H9 (cell line): ENCODE data around the gene KIAA1210. TPM values are rescaled to one million over a fixed set of nuclear protein-coding genes. Genes with fewer than 3 reads are reported as not detected.

Source experiments
- DNase-seq: peaks from one replicate; pipeline ENCODE4 v3.0.0-alpha.2; 2017
- H2AFZ ChIP-seq: one replicate; pipeline ENCODE4 v1.6.1; 2013; ENCODE audit warnings: mild to moderate bottlenecking, low read length, control low read depth, moderate library complexity
- H2AK5ac ChIP-seq: 2 replicates; pipeline ENCODE4 v1.6.1; 2013; ENCODE audit warnings: low read length, control low read depth, mixed read lengths; ENCODE audit not compliant: insufficient read length
- H2BK120ac ChIP-seq: one replicate; pipeline ENCODE4 v1.6.1; 2013; ENCODE audit warnings: low read depth, mild to moderate bottlenecking, low read length, control low read depth, inconsistent platforms; ENCODE audit not compliant: poor library complexity, severe bottlenecking
- H2BK12ac ChIP-seq: 2 replicates; pipeline ENCODE4 v1.6.1; 2013; ENCODE audit warnings: low read length, control low read depth, mixed read lengths, low read depth; ENCODE audit not compliant: insufficient read length
- H2BK15ac ChIP-seq: 2 replicates; pipeline ENCODE4 v1.6.1; 2013; ENCODE audit warnings: low read depth, low read length, control low read depth
- H2BK20ac ChIP-seq: one replicate; pipeline ENCODE4 v1.6.1; 2013; ENCODE audit warnings: low read depth, mild to moderate bottlenecking, low read length, control low read depth, inconsistent platforms; ENCODE audit not compliant: poor library complexity, severe bottlenecking
- H2BK5ac ChIP-seq: 2 replicates; pipeline ENCODE4 v1.6.1; 2013; ENCODE audit warnings: low read length, control low read depth, mixed read lengths; ENCODE audit not compliant: insufficient read length
- H3K14ac ChIP-seq: 2 replicates; pipeline ENCODE4 v1.6.1; 2013; ENCODE audit warnings: low read length, control low read depth; ENCODE audit not compliant: insufficient read depth
- H3K18ac ChIP-seq: 2 replicates; pipeline ENCODE4 v1.6.1; 2013; ENCODE audit warnings: low read depth, mild to moderate bottlenecking, mixed read lengths, low read length, control low read depth; ENCODE audit not compliant: insufficient read length
- H3K23ac ChIP-seq: 2 replicates; pipeline ENCODE4 v1.6.1; 2013; ENCODE audit warnings: low read length, control low read depth, mixed read lengths, low read depth; ENCODE audit not compliant: insufficient read length
- H3K23me2 ChIP-seq: 2 replicates; pipeline ENCODE4 v1.6.1; 2013; ENCODE audit warnings: low read depth, mild to moderate bottlenecking, mixed read lengths, low read length, control low read depth; ENCODE audit not compliant: insufficient read length, poor library complexity, severe bottlenecking
- H3K27ac ChIP-seq: 2 replicates; pipeline ENCODE4 v1.5.1; 2013; ENCODE audit warnings: low read length, control low read depth, mixed read lengths, low read depth; ENCODE audit not compliant: insufficient read length
- H3K27me3 ChIP-seq: 2 replicates; pipeline ENCODE4 v1.6.1; 2013; ENCODE audit warnings: low read length, control low read depth, inconsistent platforms; ENCODE audit not compliant: insufficient read depth
- H3K4ac ChIP-seq: 2 replicates; pipeline ENCODE4 v1.6.1; 2013; ENCODE audit warnings: low read depth, mild to moderate bottlenecking, control low read depth, inconsistent platforms, low read length, moderate library complexity
- H3K4me1 ChIP-seq: 2 replicates; pipeline ENCODE4 v1.6.1; 2013; ENCODE audit warnings: low read length, control low read depth, inconsistent platforms; ENCODE audit not compliant: insufficient read depth
- H3K4me2 ChIP-seq: 2 replicates; pipeline ENCODE4 v1.6.1; 2013; ENCODE audit warnings: low read length, control low read depth, mixed read lengths; ENCODE audit not compliant: insufficient read length, insufficient read depth
- H3K56ac ChIP-seq: 2 replicates; pipeline ENCODE4 v1.6.1; 2013; ENCODE audit warnings: low read depth, mild to moderate bottlenecking, mixed read lengths, low read length, control low read depth; ENCODE audit not compliant: insufficient read length
- H3K79me1 ChIP-seq: 2 replicates; pipeline ENCODE4 v1.6.1; 2013; ENCODE audit warnings: low read depth, mild to moderate bottlenecking, moderate library complexity, low read length, control low read depth, inconsistent platforms; ENCODE audit not compliant: insufficient read depth, poor library complexity, severe bottlenecking
- H3K79me2 ChIP-seq: 2 replicates; pipeline ENCODE4 v1.6.1; 2013; ENCODE audit warnings: low read length, control low read depth, inconsistent platforms; ENCODE audit not compliant: insufficient read depth
- H3K9ac ChIP-seq: 2 replicates; pipeline ENCODE4 v1.6.1; 2013; ENCODE audit warnings: low read length, control low read depth, mixed read lengths; ENCODE audit not compliant: insufficient read length; ENCODE audit errors: extremely low read depth
- H3K9me3 ChIP-seq: one replicate; pipeline ENCODE4 v1.6.1; 2013; ENCODE audit warnings: low read depth, low read length, inconsistent platforms; ENCODE audit not compliant: control insufficient read depth
- H3T11ph ChIP-seq: one replicate; pipeline ENCODE4 v1.6.1; 2013; ENCODE audit warnings: mild to moderate bottlenecking, low read length, control low read depth, inconsistent platforms
- H4K20me1 ChIP-seq: one replicate; pipeline ENCODE4 v1.6.1; 2013; ENCODE audit not compliant: control insufficient read depth, insufficient read length, insufficient read depth
- H4K5ac ChIP-seq: 2 replicates; pipeline ENCODE4 v1.6.1; 2013; ENCODE audit warnings: low read depth, mild to moderate bottlenecking, mixed read lengths, low read length, control low read depth; ENCODE audit not compliant: insufficient read length
- H4K8ac ChIP-seq: replicated peaks from 2 replicates; pipeline ENCODE4 v1.6.1; 2013; ENCODE audit warnings: low read length, control low read depth, mixed read lengths, low read depth; ENCODE audit not compliant: insufficient read length
- H4K91ac ChIP-seq: 2 replicates; pipeline ENCODE4 v1.6.1; 2013; ENCODE audit warnings: low read depth, mild to moderate bottlenecking, moderate library complexity, mixed read lengths, low read length, control low read depth; ENCODE audit not compliant: insufficient read length
- H3K27ac Mint-ChIP-seq, 3 experiments: 2 replicates in 2 of 3; 3 replicates in 1 of 3; pipeline ENCODE4 v1.8.0; 2020 to 2021; ENCODE audit warnings: mixed read lengths in 3 of 3, mild to moderate bottlenecking in 1 of 3, moderate library complexity in 1 of 3
- H3K27me3 Mint-ChIP-seq: 2 replicates; pipeline ENCODE4 v1.8.0; 2021; ENCODE audit warnings: low read depth, mild to moderate bottlenecking, moderate library complexity, mixed read lengths
- H3K36me3 Mint-ChIP-seq, 3 experiments: 2 replicates in 2 of 3; 3 replicates in 1 of 3; pipeline ENCODE4 v1.8.0; 2020 to 2021; ENCODE audit warnings: low read depth in 3 of 3, mixed read lengths in 3 of 3; ENCODE audit not compliant: insufficient read depth in 1 of 3
- H3K4me1 Mint-ChIP-seq, 2 experiments: 2 replicates each; pipeline ENCODE4 v1.8.0; 2020; ENCODE audit warnings: mixed read lengths in 2 of 2
- H3K4me3 Mint-ChIP-seq, 2 experiments: 2 replicates in 1 of 2; 3 replicates in 1 of 2; pipeline ENCODE4 v1.8.0; 2020 to 2021; ENCODE audit warnings: mild to moderate bottlenecking in 2 of 2, mixed read lengths in 2 of 2, moderate library complexity in 1 of 2
- H3K9me3 Mint-ChIP-seq, 2 experiments: 2 replicates in 1 of 2; 3 replicates in 1 of 2; pipeline ENCODE4 v1.8.0; 2020; ENCODE audit warnings: mild to moderate bottlenecking in 2 of 2, mixed read lengths in 2 of 2, moderate library complexity in 1 of 2
- CTCF ChIP-seq: fragments of 200-600 bp; sonication (generic); conservative IDR thresholded peaks from 3 replicates; pipeline ENCODE4 v1.8.0; 2021; ENCODE audit warnings: antibody characterized with exemption, mild to moderate bottlenecking
- WGBS: extraction: QIAGEN DNeasy Blood & Tissue Kit; methylation state at CpG from one replicate; pipeline ENCODE4 v1.1.7; 2013; ENCODE audit warnings: missing lambda C conversion rate, low lambda C conversion rate, mixed read lengths; ENCODE audit not compliant: insufficient read length; ENCODE audit errors: extremely low coverage; 5-methylcytosine and 5-hydroxymethylcytosine counted together
- total RNA-seq: library from RNA; stranded (reverse); gene quantifications from 2 replicates; pipeline ENCODE4 v1.2.1, GENCODE V29; 2021

Gene KIAA1210
- total RNA-seq, 1 experiment from 2014 or later: not detected

GRCh38 chrX:119075270-119076025 lies 52.2 kb downstream of the KIAA1210 start:
- Histone ChIP-seq H3K79me2 (no peaks in the 10 kb centered on the region), H3K79me1 (no peaks in the 10 kb centered on the region), H3K4me2 (no peak overlapping the region), H3K56ac (no peak overlapping the region), H2BK15ac (no peak overlapping the region), H3K14ac (no peak overlapping the region), H3K9me3 (peaks cover 18% of the 10 kb centered on the region), H4K5ac (no peak overlapping the region), H2AFZ (no peak overlapping the region), H3K4me1 (no peaks in the 10 kb centered on the region), H3K23me2 (no peaks in the 10 kb centered on the region), H2BK20ac (no peak overlapping the region), H3K9ac (no peak overlapping the region), H2BK120ac (no peak overlapping the region), H4K8ac (no peak overlapping the region), H2AK5ac (no peak overlapping the region), H2BK12ac (no peak overlapping the region), H3K4ac (no peak overlapping the region), H3K27ac (no peak overlapping the region), H4K20me1 (no peaks in the 10 kb centered on the region), H2BK5ac (no peak overlapping the region), H3K27me3 (no peaks in the 10 kb centered on the region), H3K18ac (no peak overlapping the region), H4K91ac (no peak overlapping the region), H3T11ph (no peak overlapping the region), H3K23ac (no peak overlapping the region)
- H3K36me3 Mint-ChIP-seq: peaks cover 0 to 4% (median 3%) of the 10 kb centered on the region in 3 experiments; a peak in 2 of 7 replicates
- TF ChIP-seq CTCF: no peak
- no peak overlapping the region for H3K4me3 Mint-ChIP-seq
- H3K27me3 Mint-ChIP-seq: peaks cover 10% of the 10 kb centered on the region
- H3K4me1 Mint-ChIP-seq: no peaks in the 10 kb centered on the region
- no peak overlapping the region for H3K27ac Mint-ChIP-seq
- H3K9me3 Mint-ChIP-seq: peaks cover 52 to 60% of the 10 kb centered on the region in 2 experiments
- WGBS: no CpG with 5 or more reads among the region's 3 CpGs
- DNase-seq: no peak
